ENCODE data around the gene MKKS.

DNA sequence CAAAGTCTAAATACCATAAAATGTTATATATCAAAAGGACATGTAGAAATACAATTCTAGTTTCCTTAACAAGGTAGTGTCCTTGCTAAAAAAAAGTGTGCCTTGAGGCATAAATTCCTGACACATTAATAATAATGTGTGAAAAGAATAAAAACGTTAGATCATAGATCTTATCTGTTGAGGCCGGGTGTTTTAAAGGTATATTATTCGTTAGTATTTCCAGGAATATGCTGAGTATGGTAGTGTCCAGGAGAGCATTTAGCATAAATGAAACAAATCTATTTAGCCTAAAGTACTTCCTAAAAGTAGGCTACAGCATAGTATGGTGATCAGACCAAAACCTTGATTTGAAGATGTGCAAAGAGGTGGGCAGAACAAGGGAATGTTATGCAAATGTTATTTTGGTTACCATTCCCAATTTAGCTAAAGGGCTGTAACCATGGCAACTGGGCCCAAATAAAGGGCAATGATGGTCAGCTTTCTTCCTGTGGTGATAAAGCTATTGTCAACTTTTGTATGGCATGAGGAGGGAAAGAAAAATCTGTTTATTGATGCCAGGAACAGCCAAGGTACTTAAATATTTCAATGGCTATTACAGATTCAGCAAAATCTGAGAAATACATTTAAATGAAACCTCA is 18.9 kb downstream of the MKKS start:
- TF ChIP-seq, protein P1, sequence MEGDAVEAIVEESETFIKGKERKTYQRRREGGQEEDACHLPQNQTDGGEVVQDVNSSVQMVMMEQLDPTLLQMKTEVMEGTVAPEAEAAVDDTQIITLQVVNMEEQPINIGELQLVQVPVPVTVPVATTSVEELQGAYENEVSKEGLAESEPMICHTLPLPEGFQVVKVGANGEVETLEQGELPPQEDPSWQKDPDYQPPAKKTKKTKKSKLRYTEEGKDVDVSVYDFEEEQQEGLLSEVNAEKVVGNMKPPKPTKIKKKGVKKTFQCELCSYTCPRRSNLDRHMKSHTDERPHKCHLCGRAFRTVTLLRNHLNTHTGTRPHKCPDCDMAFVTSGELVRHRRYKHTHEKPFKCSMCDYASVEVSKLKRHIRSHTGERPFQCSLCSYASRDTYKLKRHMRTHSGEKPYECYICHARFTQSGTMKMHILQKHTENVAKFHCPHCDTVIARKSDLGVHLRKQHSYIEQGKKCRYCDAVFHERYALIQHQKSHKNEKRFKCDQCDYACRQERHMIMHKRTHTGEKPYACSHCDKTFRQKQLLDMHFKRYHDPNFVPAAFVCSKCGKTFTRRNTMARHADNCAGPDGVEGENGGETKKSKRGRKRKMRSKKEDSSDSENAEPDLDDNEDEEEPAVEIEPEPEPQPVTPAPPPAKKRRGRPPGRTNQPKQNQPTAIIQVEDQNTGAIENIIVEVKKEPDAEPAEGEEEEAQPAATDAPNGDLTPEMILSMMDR (IDR thresholded peaks at IDR 0.05; ENCODE audit: borderline replicate concordance, extremely low read depth, low read length, poor library complexity, severe bottlenecking), result no peak
- no peak for TF ChIP-seq EZH2 (IDR thresholded peaks at IDR 0.05; ENCODE audit: borderline replicate concordance, low read depth, low read length, severe bottlenecking)
